Adrenal gland (tissue), 12 donors: ENCODE measurements around the gene ZNRF3. TPM values are rescaled to one million over a fixed set of nuclear protein-coding genes. Genes with fewer than 3 reads are reported as not detected.

ENCODE experiments used
- DNase-seq, 7 donors: peaks; one replicate each; pipeline ENCODE4 v3.0.0-alpha.2; 2019 to 2020
- H3K27ac ChIP-seq, 5 donors: fragments of 200-600 bp; sonication (generic) in 4 of 5; 1 replicate in 3 of 5; 2 replicates in 2 of 5; pipeline versions ENCODE4 v1.5.1 to v1.8.0; 2016 to 2020; ENCODE audit warnings: mild to moderate bottlenecking in 1 of 5
- H3K27me3 ChIP-seq: fragments of 200-600 bp; 2 replicates; pipeline ENCODE4 v1.8.0; 2021
- H3K36me3 ChIP-seq, 2 donors: fragments of 200-600 bp; replicated peaks in 1 of 2; 1 replicate in 1 of 2; 2 replicates in 1 of 2; pipeline versions ENCODE4 v1.5.1 to v1.8.0; 2018 to 2022
- H3K4me1 ChIP-seq, 2 donors: fragments of 200-600 bp; replicated peaks in 1 of 2; 1 replicate in 1 of 2; 2 replicates in 1 of 2; pipeline versions ENCODE4 v1.5.1 to v1.8.0; 2018 to 2021
- H3K4me3 ChIP-seq, 4 donors: fragments of 200-600 bp; sonication (generic) in 3 of 4; one replicate each; pipeline ENCODE4 v1.5.1; 2016 to 2018
- H3K9me3 ChIP-seq, 3 donors: fragments of 200-600 bp; sonication (generic) in 1 of 3; replicated peaks in 1 of 3; 1 replicate in 2 of 3; 2 replicates in 1 of 3; pipeline versions ENCODE4 v1.5.1 to v1.8.0; 2016 to 2021
- CTCF ChIP-seq, 6 experiments: fragments of 450-650 bp in 4 of 6; fragments of 200-600 bp in 2 of 6; sonication (generic) in 1 of 6; IDR thresholded peaks; 1 replicate in 5 of 6; 2 replicates in 1 of 6; pipeline versions ENCODE4 v1.5.1 to v1.8.0; 2016 to 2021; ENCODE audit warnings: antibody characterized with exemption in 6 of 6, mild to moderate bottlenecking in 2 of 6, moderate library complexity in 1 of 6
- POLR2A ChIP-seq, 2 donors: fragments of 450-650 bp; IDR thresholded peaks; one replicate each; pipeline ENCODE4 v1.6.1; 2017; ENCODE audit warnings: antibody characterized with exemption in 2 of 2, mild to moderate bottlenecking in 2 of 2, moderate library complexity in 1 of 2
- WGBS, 4 donors: extraction: QIAGEN DNeasy Blood & Tissue Kit in 2 of 4; methylation state at CpG; one replicate each; pipeline versions ENCODE4 v1.1.5 to v1.1.7; 2013 to 2017; 5-methylcytosine and 5-hydroxymethylcytosine counted together
- intact Hi-C, 2 donors: fragments of 100-400 bp; cut with DNase I; formaldehyde crosslinking; loops; one replicate each; pipeline versions ENCODE4 v1.14.1 to v1.15.0; 2022 to 2023
- polyA plus RNA-seq, 3 donors: library from polyadenylated mRNA; stranded (reverse); fragments of 200-250 nt in 2 of 3; fragments of 350-450 nt in 1 of 3; fragmentation: Illumina TruSeq in 1 of 3; extraction: RNeasy Lipid Tissue Mini Kit (QIAGEN cat#74804) in 1 of 3; gene quantifications; one replicate each; pipeline ENCODE4 v1.2.3, GENCODE V29; 2013 to 2014
- total RNA-seq, 9 donors: library from RNA; depleted of rRNA in 4 of 9; stranded (reverse); fragments of >200 nt in 4 of 9; fragments of 120-200 nt in 1 of 9; fragmentation: NEBNext Ultra II Directional in 1 of 9; extraction: Animal tissue kit (Norgen Biotek cat#: 25700) in 1 of 9; gene quantifications; one replicate each; pipeline versions ENCODE4 v1.1.0 to v1.2.4, GENCODE V29; 2013 to 2023
- donor health status: healthy with polysubstance abuse.
- donor health status: Bipolar disorder and iron deficiency.
- donor health status: DM: yes; HTN: yes; CAD: no.
- donor health status: DM: no; HTN: no; CAD: no.
- donor health status: DM: no; HTN: no; CAD: no.
- donor health status: DM: yes; HTN: yes; CAD: no.

ZNRF3 gene
- total and polyA plus RNA-seq, 12 donors: 3.1 to 40.9 (median 17.0) TPM

- peaks cover 6 to 22% of the 10 kb centered on the region in 2 donors for H3K4me1 ChIP-seq
- no peak overlapping the region for H3K4me3 ChIP-seq
- WGBS, 4 donors: 78 to 87% (median 84%) methylated on average over 2 to 4 of the region's 4 CpGs
- H3K36me3 ChIP-seq: no peaks in the 10 kb centered on the region
- H3K9me3 ChIP-seq: no peaks in the 10 kb centered on the region
- H3K27me3 ChIP-seq: no peaks in the 10 kb centered on the region
- intact Hi-C loops: no loop called here
- DNase-seq: no peak
- H3K27ac ChIP-seq: no peak overlapping the region
- no peak for TF ChIP-seq POLR2A (IDR thresholded peaks at IDR 0.05)
- no peak for TF ChIP-seq CTCF (IDR thresholded peaks at IDR 0.05)
Measured at GRCh38 chr22:29014293-29014692, 130.9 kb downstream of the ZNRF3 start.

GRCh38 chr22:29014773-29015172, 131.4 kb downstream of the ZNRF3 start:
- H3K36me3 ChIP-seq: no peaks in the 10 kb centered on the region
- intact Hi-C loops: no loop called here
- 75 to 91% (median 85%) methylated on average over 3 to 4 of the region's 4 CpGs for WGBS, 4 donors
- H3K4me3 ChIP-seq: no peak overlapping the region
- no peak for TF ChIP-seq POLR2A (IDR thresholded peaks at IDR 0.05)
- no peak for TF ChIP-seq CTCF (IDR thresholded peaks at IDR 0.05)
- no peak for DNase-seq
- H3K4me1 ChIP-seq: peaks cover 6 to 19% of the 10 kb centered on the region in 2 donors
- H3K27me3 ChIP-seq: no peaks in the 10 kb centered on the region
- H3K9me3 ChIP-seq: no peaks in the 10 kb centered on the region
- H3K27ac ChIP-seq: no peak overlapping the region

DNA sequence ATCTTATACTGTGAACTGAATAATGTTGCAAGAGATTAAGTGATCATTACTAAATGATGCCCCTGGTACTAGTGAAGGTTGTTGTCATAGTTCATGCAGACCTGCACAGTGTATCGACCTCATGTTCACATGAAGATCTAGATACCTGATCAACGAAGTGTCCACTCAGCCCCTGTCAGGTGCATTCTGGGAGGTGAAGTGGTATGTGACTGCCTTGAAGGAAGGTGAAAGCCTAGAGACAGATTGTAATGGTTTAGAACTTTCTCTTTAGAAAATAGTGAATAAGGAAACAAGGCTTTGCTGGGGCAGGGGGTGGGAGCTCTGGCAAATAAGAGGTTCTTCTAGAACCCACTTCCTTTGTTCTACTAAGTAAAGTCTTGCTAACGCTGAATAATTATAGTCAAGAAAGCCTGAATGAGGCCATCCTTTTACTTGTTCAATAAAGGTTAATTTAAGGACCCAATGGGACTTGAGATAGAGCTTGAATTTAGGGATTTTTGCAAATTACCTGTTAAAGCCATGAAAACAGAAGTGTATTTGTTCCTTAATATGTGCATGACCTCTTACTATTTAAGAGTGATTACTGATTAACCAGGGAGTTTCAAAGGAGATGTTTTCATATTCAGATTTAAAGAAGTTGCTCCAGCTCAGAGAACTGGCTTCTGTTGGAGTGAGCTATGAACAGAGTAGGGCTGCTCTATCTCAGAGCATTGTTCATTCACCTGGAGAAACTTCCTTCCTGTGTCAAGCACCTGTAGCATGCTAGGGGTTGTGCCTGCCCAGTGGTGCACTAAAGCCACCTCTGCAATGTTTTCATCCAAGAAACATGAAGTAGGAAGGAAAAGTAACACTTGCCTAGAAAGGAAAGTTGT, 132.9 kb downstream of the ZNRF3 start:
- no peak for DNase-seq
- no peak for TF ChIP-seq CTCF (IDR thresholded peaks at IDR 0.05)
- TF ChIP-seq POLR2A (IDR thresholded peaks at IDR 0.05): no peak
- H3K27me3 ChIP-seq: no peaks in the 10 kb centered on the region
- no peak overlapping the region for H3K4me3 ChIP-seq
- H3K27ac ChIP-seq: no peak overlapping the region
- no peaks in the 10 kb centered on the region for H3K9me3 ChIP-seq
- WGBS, 4 donors: 83 to 89% (median 86%) methylated on average over 3 of the region's 3 CpGs
- intact Hi-C loops: no loop called here
- no peaks in the 10 kb centered on the region for H3K36me3 ChIP-seq
- peaks cover 0 to 19% of the 10 kb centered on the region in 2 donors for H3K4me1 ChIP-seq

- Histone ChIP-seq H3K4me1 (peaks cover 0 to 19% of the 10 kb centered on the region in 2 donors), H3K9me3 (no peaks in the 10 kb centered on the region), H3K27me3 (no peaks in the 10 kb centered on the region), H3K36me3 (no peaks in the 10 kb centered on the region), H3K4me3 (no peak overlapping the region), H3K27ac (no peak overlapping the region)
- 94 to 98% (median 96%) methylated on average over 4 of the region's 4 CpGs for WGBS, 4 donors
- DNase-seq: no peak
- TF ChIP-seq CTCF (IDR thresholded peaks at IDR 0.05): no peak
- no peak for TF ChIP-seq POLR2A (IDR thresholded peaks at IDR 0.05)
- intact Hi-C loops: no loop called here
Measured at GRCh38 chr22:29018293-29019189, 135.2 kb downstream of the ZNRF3 start.
